ENCODE results near the gene DSN1.
A peak's percentile ranks its signal among the peaks of the same experiment; 100 is the strongest.

DSN1 gene

GRCh38 chr20:36745234-36745926 lies 28.2 kb downstream of the DSN1 start:
- H3K4me3 ChIP-seq (ENCODE audit: low read depth, low read length): peak overlapping the region; percentile 92
- no peak for TF ChIP-seq CTCF (IDR thresholded peaks at IDR 0.05; ENCODE audit: insufficient read depth, low read depth, low read length, missing control alignments)
- DNase-seq (ENCODE audit: low read depth): no peak

DNA sequence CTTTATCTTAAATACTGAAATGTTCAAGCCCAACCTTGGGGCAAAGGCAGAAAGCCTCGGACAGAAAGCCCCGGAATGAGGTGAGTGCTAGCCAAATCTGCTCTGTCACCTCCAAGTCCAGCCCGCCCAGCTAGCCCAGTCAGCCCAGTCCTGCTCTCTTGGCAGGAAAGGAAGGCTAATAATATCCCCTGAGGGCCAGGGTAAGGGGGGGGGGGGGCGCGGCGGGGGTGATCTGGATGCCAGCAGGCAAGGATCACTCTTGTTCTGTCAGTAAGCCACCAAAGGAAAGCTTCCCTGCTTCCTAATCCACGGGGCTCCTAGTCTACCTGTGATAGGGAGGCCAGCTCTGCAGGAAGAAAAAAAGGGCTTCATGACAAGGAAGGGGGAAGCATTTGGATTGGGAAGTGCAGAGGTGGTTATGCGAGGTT lies 28.8 kb downstream of the DSN1 start:
- DNase-seq (ENCODE audit: low read depth): no peak
- no peak overlapping the region for H3K4me3 ChIP-seq (ENCODE audit: low read depth, low read length)
- no peak for TF ChIP-seq CTCF (IDR thresholded peaks at IDR 0.05; ENCODE audit: insufficient read depth, low read depth, low read length, missing control alignments)

GRCh38 chr20:36744243-36744642 lies 29.3 kb downstream of the DSN1 start:
- no peak for DNase-seq (ENCODE audit: low read depth)
- H3K4me3 ChIP-seq (ENCODE audit: low read depth, low read length): no peak overlapping the region
- TF ChIP-seq CTCF (IDR thresholded peaks at IDR 0.05; ENCODE audit: insufficient read depth, low read depth, low read length, missing control alignments): no peak

- no peak for TF ChIP-seq CTCF (IDR thresholded peaks at IDR 0.05; ENCODE audit: insufficient read depth, low read depth, low read length, missing control alignments)
- no peak for DNase-seq (ENCODE audit: low read depth)
- H3K4me3 ChIP-seq (ENCODE audit: low read depth, low read length): no peak overlapping the region
These were observed 31.0 kb downstream of the DSN1 start for GRCh38 chr20:36742558-36742957.

GRCh38 chr20:36741072-36741471 lies 32.5 kb downstream of the DSN1 start:
- TF ChIP-seq CTCF (IDR thresholded peaks at IDR 0.05; ENCODE audit: insufficient read depth, low read depth, low read length, missing control alignments): no peak
- H3K4me3 ChIP-seq (ENCODE audit: low read depth, low read length): no peak overlapping the region
- DNase-seq (ENCODE audit: low read depth): no peak

- H3K4me3 ChIP-seq (ENCODE audit: low read depth, low read length): no peak overlapping the region
- no peak for TF ChIP-seq CTCF (IDR thresholded peaks at IDR 0.05; ENCODE audit: insufficient read depth, low read depth, low read length, missing control alignments)
- no peak for DNase-seq (ENCODE audit: low read depth)
These were observed 36.4 kb downstream of the DSN1 start for GRCh38 chr20:36737183-36737499.
